ENCODE results near the gene SHMT2. TPM values are rescaled to one million over a fixed set of nuclear protein-coding genes. Genes with fewer than 3 reads are reported as not detected.

The SHMT2 gene
- total RNA-seq, 1 experiment from 2014 or later: 280 TPM

- H3K9me3 ChIP-seq (ENCODE audit: control insufficient read depth in 1 of 2, insufficient read depth in 1 of 2, low read depth in 1 of 2, low read length in 2 of 2): no peaks in the 10 kb centered on the region
- no peak overlapping the region for H3K4me3 ChIP-seq (replicated peaks in 1 of 2; ENCODE audit: low read depth in 1 of 2, low read length in 2 of 2)
- no peak overlapping the region for H3K27ac ChIP-seq (ENCODE audit: low read depth, low read length)
- no peaks in the 10 kb centered on the region for H3K27me3 ChIP-seq (ENCODE audit: insufficient read depth, low read length)
- ChIA-PET RAD21 (ENCODE audit: low non-redundant PET in 1 of 2, low total read pairs in 2 of 2, uncharacterized antibody in 2 of 2, unreplicated experiment in 2 of 2) (no interaction called here), POLR2A (interaction anchor here (1.0 to 1.4 kb wide), 2 partner anchors 60 to 75 kb away, joined by 3 to 4 read pairs; partner anchors contain the start of gene LRP1), CTCF (interaction anchor here (1.3 to 1.8 kb wide), 2 partner anchors 11 to 26 kb away, joined by 6 read pairs; no protein-coding TSS in a partner anchor)
- no peak overlapping the region for H2AFZ ChIP-seq (ENCODE audit: low read depth, low read length, poor library complexity, severe bottlenecking)
- intact Hi-C loops (cut with micrococcal nuclease): no loop called here
- H3K4me1 ChIP-seq (ENCODE audit: control insufficient read depth in 1 of 2, insufficient read depth in 2 of 2, low read length in 2 of 2): peaks cover 0 to 8% of the 10 kb centered on the region in 2 experiments; a peak in 3 of 4 replicates
- no peaks in the 10 kb centered on the region for H3K79me2 ChIP-seq (ENCODE audit: insufficient read depth, low read length)
- no TSS peak for BruUV-seq (replicated peaks)
- H3K36me3 ChIP-seq (ENCODE audit: control insufficient read depth in 1 of 2, insufficient read depth in 2 of 2, low read length in 2 of 2): peaks cover 0 to 3% of the 10 kb centered on the region in 2 experiments; a peak in 1 of 4 replicates
- H4K20me1 ChIP-seq (ENCODE audit: insufficient read depth): no peaks in the 10 kb centered on the region
- ATAC-seq (no peak), DNase-seq (ENCODE audit: low read depth, low spot score) (no peak)
- TF ChIP-seq YY1 (IDR thresholded peaks at IDR 0.05; ENCODE audit: extremely low read depth, insufficient replicate concordance, low read depth, low read length): no peak
- TF ChIP-seq SP1 (IDR thresholded peaks at IDR 0.05; ENCODE audit: low read depth): no peak
- TF ChIP-seq CBX3 (IDR thresholded peaks at IDR 0.05; ENCODE audit: low read depth): no peak
- no peak for TF ChIP-seq MAX (IDR thresholded peaks at IDR 0.05)
- no peak for TF ChIP-seq ZBTB33 (IDR thresholded peaks at IDR 0.05; ENCODE audit: extremely low read depth, insufficient replicate concordance, low read length)
- no peak for TF ChIP-seq CTCF (IDR thresholded peaks at IDR 0.05 in 2 of 3, conservative IDR thresholded peaks at IDR 0.05 in 1 of 3; ENCODE audit: borderline replicate concordance in 1 of 3, insufficient read depth in 1 of 3, low read depth in 2 of 3, low read length in 2 of 3)
- TF ChIP-seq SIN3A (IDR thresholded peaks at IDR 0.05; ENCODE audit: low read depth): no peak
- TF ChIP-seq ELF1 (IDR thresholded peaks at IDR 0.05; ENCODE audit: borderline replicate concordance, low read depth): no peak
- TF ChIP-seq SRF (IDR thresholded peaks at IDR 0.05; ENCODE audit: low read depth): no peak
- no peak for TF ChIP-seq POLR2A (IDR thresholded peaks at IDR 0.05; ENCODE audit: borderline replicate concordance, extremely low read depth, insufficient read depth, insufficient read length)
- TF ChIP-seq EZH2phosphoT487 (IDR thresholded peaks at IDR 0.05; ENCODE audit: borderline replicate concordance): no peak
- TF ChIP-seq ATF3 (IDR thresholded peaks at IDR 0.05): no peak
- no peak for TF ChIP-seq JUND (IDR thresholded peaks at IDR 0.05)
- no peak for TF ChIP-seq ZFX (IDR thresholded peaks at IDR 0.05)
- no peak for TF ChIP-seq EGR1 (IDR thresholded peaks at IDR 0.05; ENCODE audit: low read depth)
- H3K9me2 ChIP-seq (ENCODE audit: insufficient read depth): no peaks in the 10 kb centered on the region
- no peak overlapping the region for H3K9ac ChIP-seq (ENCODE audit: low read length)
- no peak overlapping the region for H3K4me2 ChIP-seq (ENCODE audit: low read length)
Measured at GRCh38 chr12:57187222-57188089, 42.1 kb upstream of the SHMT2 start.
